ENCODE data around the gene POLR1A.

The POLR1A gene

GRCh38 chr2:86105252-86105968, at the start of gene POLR1A:
Gene POLR1A, minus strand, starts transcription at chr2:86105886. Its CDS starts 110 bp downstream, at chr2:86105776.
- peak; percentile 84 for DNase-seq

DNA sequence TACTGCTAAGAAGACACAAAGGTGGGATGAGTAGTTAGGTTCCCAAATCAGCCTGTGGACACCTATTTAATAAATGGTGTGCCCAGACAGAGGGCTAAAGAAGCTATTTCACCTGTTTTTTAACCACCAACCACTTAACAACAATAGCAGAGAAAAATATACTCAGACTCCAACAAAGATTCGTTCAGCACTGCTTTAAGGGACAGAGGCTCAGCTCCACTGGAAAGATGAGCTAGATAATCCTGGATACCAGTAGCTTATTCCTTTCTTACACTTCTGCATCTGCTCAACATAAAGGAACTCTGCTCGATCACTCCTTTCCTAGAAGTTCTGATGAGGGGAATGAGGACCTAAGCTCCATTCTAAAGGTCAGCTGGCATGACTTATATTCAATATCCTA, 44.8 kb upstream of the POLR1A start:
- DNase-seq = no peak

DNA sequence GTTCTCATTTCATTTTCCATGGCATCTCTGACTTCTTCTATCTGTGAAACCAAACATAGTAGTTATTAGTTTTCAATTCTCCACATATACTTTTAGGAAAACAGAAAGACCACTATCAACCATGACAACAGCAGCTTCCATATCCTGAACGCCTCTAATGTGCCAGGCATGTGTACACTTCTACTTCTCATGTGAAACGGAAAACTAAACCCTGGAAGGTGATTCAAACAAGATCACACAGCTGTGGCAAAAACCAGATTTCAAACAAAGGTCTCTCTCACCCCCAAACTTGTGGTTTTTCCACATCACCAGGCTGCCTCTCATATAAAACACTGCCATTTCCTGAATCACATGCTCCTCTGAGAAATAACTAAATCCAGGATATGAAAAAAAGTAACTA, 42.1 kb upstream of the POLR1A start:
- DNase-seq = no peak

- no peak for DNase-seq
Observed at GRCh38 chr2:86143926-86144685, 38.4 kb upstream of the POLR1A start.

GRCh38 chr2:86143307-86143706, 37.6 kb upstream of the POLR1A start:
- DNase-seq = no peak

GRCh38 chr2:86142436-86143257, 37.0 kb upstream of the POLR1A start:
- no peak for DNase-seq

- no peak for DNase-seq
Observed at GRCh38 chr2:86140969-86141392, 35.3 kb upstream of the POLR1A start.

DNA sequence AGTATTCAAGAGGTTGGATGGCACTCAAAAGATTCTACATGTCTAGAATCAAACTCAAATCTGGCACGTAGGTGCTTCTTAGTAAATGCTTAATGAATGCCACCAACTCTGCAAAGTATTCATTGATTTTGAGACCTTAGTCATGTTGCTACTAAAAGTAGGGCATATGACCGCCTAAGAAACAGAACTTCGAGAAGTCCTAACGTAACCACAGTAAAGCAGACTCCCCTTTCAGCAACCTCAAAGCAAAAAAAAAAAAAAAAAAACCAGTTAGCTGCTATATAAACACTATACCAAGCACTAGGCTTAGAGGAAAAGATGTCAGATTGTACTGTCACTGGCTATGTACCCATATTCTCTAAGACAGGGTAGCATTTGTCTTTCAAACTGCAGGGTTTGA, 34.3 kb upstream of the POLR1A start:
- peak; percentile 33 for DNase-seq

DNA sequence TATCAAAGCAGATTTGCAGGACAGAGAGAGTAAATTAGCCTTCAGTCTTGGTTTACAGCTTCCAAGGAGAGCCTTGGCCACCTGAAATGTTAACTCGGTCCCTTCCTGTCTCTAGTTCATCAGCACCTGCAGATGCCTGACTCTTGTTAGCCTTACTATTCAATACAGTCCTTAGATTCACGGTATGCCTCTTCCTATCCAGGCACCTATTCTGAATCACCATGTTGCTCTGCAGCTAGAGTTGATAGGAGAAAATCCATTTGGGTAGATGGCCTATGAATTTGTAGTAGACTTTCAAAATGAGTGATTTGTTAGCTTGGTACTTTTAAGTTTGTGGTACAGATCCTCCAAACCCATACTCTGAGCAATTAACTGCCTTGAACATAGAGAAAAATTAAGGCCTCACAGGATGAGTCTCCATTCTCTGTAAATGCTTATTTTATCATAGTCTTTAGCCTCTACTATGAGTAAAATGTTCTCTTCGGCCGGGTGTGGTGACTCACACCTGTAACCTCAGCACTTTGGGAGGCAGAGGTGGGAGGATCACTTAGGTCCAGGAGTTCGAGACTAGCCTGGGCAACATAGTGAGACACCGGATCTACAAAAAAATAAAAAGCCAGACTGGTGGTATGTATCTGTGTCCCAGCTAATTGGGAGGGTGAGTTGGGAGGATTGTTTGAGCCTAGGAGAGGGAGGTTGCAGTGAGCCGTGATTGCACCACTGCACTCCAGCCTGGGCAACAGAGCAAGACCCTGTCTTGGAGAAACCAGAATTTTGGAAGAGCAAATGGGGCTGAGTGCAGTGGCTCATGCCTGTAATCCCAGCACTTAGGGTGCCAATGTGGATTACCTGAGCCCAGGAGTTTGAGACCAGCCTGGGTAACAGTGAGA, 33.3 kb upstream of the POLR1A start:
- no peak for DNase-seq

DNA sequence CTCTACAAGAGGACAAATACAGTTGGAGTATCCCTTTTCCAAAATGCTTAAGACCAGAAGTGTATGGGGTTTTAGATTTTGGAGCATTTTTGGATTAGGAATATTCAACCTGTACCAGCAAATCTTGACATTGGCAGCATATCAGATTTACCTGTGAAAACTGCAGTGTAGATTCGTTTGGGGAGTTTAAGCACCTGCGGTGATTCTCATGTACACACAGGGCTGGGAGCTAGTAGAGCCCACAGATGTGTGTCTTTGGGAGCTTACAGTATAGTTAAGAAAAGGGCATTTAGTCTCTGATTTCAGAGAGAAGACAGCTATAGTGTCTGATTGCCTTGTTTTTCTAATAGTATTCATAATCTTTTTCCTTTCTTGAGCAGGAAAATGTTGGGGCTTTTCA, 30.5 kb upstream of the POLR1A start:
- DNase-seq = no peak

- no peak for DNase-seq
Observed at GRCh38 chr2:86135653-86136052, 30.0 kb upstream of the POLR1A start.

- DNase-seq = no peak
Observed at GRCh38 chr2:86134709-86135108, 29.0 kb upstream of the POLR1A start.

DNA sequence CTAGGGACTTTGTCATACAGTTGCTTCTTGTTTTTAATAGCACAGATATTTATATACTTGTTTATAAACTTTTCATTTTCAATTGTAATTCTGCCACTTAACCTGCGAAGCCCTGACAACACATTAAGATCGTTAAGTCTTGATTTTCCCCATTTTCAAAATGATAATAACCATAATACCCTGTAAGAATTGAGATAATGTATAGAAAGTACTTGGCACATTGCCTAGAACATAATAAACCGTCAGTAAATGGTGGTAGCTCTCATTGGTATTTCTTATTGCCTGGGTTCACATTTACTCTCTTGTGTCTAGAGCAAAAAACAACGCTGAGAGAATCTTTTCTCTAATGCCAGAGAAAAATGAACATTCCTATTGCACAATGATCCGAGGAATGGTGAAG, 19.0 kb upstream of the POLR1A start:
- no peak for DNase-seq

GRCh38 chr2:86123328-86123925, 17.7 kb upstream of the POLR1A start:
- DNase-seq = no peak

DNA sequence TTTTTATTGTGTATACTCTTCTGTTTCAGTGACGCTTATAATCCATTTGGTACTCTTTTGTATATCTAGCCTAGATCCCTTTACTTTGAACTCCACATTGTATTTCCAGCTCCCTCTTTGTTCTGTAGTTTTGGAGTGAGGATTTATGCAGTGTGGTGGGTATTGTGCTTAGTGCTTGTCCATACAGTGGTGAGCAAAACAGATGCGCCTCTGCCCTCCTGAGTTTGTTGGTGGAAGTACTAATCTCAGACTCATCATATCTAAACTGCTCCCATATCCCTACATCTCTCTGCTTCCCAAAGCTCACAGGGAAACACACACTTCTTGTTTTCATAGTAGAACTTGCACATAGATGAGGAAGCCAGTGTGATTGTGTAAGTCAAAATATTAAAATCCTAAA, 12.4 kb upstream of the POLR1A start:
- no peak for DNase-seq

- DNase-seq = no peak
Observed at GRCh38 chr2:86107031-86107430, 1.3 kb upstream of the POLR1A start.

DNA sequence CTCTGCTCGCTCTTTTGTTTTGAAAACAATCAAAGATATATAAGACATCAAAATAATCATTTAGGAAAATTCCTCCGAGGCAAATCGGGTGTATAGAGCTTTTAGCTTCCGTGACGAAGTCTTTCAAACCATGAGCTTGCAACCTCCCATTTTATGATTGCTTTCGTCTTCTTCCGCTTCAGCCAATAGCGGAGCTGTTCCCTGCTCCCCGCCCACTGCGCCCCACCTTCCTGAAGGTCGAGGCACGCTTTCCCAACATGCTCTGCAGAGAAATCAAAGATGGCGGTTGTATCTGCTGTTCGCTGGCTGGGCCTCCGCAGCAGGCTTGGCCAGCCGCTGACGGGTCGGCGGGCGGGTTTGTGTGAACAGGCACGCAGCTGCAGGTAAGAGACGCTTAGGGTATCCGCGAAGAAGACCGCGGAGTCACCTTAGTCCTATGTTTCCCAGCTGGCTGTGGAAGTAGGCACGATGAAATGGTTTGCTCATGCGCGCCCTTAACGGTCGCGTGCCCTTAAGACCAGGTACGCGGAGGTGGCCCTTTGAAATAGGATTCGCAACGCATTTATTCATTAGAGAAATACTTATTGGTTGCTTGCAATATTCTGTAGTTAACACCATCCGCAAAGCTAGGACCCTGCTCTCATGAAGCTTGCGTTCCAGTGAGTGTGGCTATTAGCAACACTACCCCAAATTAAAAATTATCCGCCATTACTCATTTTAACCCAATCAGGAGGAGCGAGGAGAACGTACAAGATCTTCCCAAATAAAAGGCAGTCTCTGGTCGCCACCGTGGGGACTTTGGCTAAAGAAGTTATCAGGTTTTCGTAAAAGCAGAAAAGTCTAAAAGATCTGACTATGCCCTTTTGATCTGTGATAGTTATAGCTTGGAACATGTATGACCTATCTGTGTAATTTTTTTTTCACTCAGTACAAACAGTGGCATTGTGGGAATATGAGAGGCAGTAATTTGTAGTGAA, 571 bp upstream of the POLR1A start, which contains the start of gene PTCD3:
TSS of gene PTCD3 (plus strand) at position 267 of the 977 bp plus-strand sequence. CDS start at position 280, 13 bp downstream.
- DNase-seq = peak; percentile 93

- DNase-seq = no peak
Observed at GRCh38 chr2:86102157-86102556, 3.5 kb downstream of the POLR1A start.

- DNase-seq = no peak
Observed at GRCh38 chr2:86097913-86098312, 7.8 kb downstream of the POLR1A start.

- DNase-seq = no peak
Observed at GRCh38 chr2:86097114-86097896, 8.4 kb downstream of the POLR1A start.
